ENCODE data around the gene OLFML2A.
"Not testable (repeated sequence)": the region's sequence is repeated elsewhere in the genome, so short reads cannot be mapped to it uniquely, and the experiment has no call there.

Gene OLFML2A

GRCh38 chr9:124776954-124777648, at the start of gene OLFML2A:
OLFML2A (plus strand) TSS chr9:124777133; CDS start chr9:124777271, 138 bp downstream.
- DNase-seq (ENCODE audit: low spot score), result peak; percentile 45

GRCh38 chr9:124730772-124731171, 46.2 kb upstream of the OLFML2A start:
- no peak for DNase-seq (ENCODE audit: low spot score)

GRCh38 chr9:124733964-124734740, 42.8 kb upstream of the OLFML2A start:
- DNase-seq (ENCODE audit: low spot score), result no peak

- not testable (repeated sequence) for DNase-seq (ENCODE audit: low spot score)
Observed at GRCh38 chr9:124734741-124735083, 42.2 kb upstream of the OLFML2A start.

DNA sequence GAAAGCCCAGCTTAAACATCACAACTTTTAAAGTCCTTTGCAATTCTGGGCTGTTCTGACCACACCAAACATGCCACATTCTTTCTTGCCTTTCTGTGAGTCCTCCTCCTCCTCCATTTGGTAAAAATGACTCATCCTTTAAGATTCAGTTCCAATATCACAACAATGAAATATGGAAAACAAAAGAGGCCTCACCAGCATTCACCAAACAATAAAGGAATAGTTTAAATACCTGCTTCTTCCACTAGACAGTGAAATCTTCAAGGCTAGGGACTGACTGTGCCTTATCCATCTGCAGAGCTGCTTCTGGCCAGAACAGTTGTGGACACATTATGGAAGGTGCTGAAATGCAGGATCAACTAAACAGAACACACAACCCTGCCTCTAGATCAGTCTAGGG, 41.8 kb upstream of the OLFML2A start:
- DNase-seq (ENCODE audit: low spot score), result peak; percentile 27

- DNase-seq (ENCODE audit: low spot score), result not testable (repeated sequence)
Observed at GRCh38 chr9:124738075-124738474, 38.9 kb upstream of the OLFML2A start.

GRCh38 chr9:124739360-124739759, 37.6 kb upstream of the OLFML2A start:
- no peak for DNase-seq (ENCODE audit: low spot score)

DNA sequence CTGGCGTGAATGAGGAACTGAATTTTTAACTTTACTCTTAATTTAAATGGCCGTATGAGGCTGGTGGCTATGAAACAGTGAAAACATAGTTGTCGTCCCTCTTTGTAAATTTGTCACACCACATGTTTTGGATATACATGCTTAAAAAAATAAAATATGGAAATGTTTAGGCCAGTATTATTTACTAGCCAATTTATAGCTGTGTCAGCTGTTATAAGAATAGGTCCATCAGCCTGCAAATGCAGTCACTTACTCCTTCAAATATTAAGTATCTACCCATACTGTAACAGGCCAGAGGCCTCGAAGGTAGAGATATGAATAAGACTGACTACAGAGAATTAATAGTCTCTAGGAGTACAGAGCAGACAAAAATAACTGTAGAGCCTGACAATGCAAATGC, 35.8 kb upstream of the OLFML2A start:
- DNase-seq (ENCODE audit: low spot score), result no peak

DNA sequence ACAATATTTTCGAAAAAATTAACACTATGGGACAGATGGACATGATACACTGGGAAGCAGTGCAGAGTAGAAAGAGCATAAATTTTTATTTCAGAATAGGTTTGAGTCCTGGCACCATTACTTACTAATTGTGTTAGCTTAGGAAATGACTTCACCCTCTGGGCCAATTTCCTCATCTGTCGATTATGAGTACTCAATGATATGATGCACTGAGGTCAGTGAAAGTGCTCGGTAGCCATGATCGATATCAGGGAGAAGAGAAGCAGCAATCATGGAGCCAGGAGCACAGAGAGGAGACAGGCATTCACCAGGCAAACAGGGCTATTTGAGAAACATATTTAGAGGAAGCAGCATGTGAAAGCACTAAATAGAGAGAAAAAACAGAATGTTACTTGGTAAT, 35.3 kb upstream of the OLFML2A start:
- no peak for DNase-seq (ENCODE audit: low spot score)

- no peak for DNase-seq (ENCODE audit: low spot score)
Observed at GRCh38 chr9:124742940-124743339, 34.0 kb upstream of the OLFML2A start.

DNA sequence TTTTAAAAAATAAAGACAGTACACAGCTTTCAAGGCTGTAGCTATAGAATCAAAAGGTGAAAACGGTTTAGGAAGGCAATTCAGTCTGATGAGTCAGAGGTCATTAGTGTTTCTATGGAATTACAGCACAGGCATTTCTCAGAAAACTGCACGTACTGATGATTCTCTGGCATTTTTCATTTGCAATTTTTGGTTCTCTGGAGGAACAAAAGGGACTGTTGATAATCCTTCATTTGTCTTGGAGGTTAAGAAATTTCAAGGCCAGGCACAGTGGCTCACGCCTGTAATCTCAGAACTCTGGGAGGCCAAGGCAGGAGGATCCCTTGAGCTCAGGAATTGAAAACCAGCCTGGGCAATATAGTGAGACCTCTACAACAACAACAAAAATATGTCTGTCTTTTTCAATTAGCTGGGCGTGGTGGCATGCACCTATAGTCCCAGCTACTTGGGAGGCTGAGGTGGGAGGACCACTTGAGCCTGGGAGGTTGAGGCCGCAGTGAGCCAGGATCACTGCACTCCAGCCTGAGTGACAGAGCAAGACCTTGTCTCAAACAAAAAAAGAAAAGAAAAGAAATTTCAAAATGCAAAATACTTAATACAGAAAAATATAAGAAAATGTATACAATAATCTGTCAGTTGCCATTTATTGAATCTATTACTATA, 33.1 kb upstream of the OLFML2A start:
- DNase-seq (ENCODE audit: low spot score), result no peak

- no peak for DNase-seq (ENCODE audit: low spot score)
Observed at GRCh38 chr9:124747065-124747464, 29.9 kb upstream of the OLFML2A start.

- DNase-seq (ENCODE audit: low spot score), result no peak
Observed at GRCh38 chr9:124749284-124749683, 27.6 kb upstream of the OLFML2A start.

DNA sequence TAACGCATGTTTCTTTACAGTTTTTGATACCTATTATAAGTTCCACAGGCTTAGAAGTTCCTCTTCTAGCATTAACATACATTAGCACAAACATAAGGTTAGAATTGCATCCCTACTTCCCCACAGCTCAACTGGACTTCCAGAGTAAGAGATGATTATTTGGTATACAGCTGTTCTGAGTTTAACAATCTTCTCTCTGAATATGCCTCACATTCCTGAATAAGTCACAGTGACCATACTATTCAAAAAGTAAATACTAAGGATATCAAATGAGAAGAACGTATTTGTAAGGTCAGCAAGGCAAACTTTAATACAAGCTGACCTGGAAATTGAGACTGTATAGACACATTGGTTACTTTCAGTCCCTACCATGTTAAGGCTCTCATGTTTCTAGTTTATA, 27.2 kb upstream of the OLFML2A start:
- no peak for DNase-seq (ENCODE audit: low spot score)

GRCh38 chr9:124752967-124753366, 24.0 kb upstream of the OLFML2A start:
- DNase-seq (ENCODE audit: low spot score), result peak; percentile 44

DNA sequence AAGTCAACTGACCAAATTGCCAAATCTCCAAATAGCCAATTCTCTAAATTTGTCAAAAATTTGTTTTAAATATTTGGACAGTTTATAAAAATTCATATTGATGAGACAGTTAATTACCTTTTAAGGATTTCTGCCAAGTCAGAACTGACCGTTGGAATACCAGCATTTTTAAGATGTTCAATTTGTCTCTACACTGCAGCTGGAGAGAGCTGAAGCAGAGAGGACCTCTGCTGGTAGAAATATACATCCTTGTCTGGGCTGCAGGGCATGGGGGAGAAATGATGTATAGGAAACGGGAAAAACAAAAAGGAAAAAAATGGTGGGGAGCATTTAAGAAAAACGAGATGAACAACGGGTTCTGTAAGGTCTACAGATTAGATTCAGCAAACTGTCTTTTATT, 22.6 kb upstream of the OLFML2A start:
- DNase-seq (ENCODE audit: low spot score), result no peak

GRCh38 chr9:124755061-124755460, 21.9 kb upstream of the OLFML2A start:
- no peak for DNase-seq (ENCODE audit: low spot score)

GRCh38 chr9:124756011-124756410, 20.9 kb upstream of the OLFML2A start:
- no peak for DNase-seq (ENCODE audit: low spot score)

- no peak for DNase-seq (ENCODE audit: low spot score)
Observed at GRCh38 chr9:124757616-124758015, 19.3 kb upstream of the OLFML2A start.

- no peak for DNase-seq (ENCODE audit: low spot score)
Observed at GRCh38 chr9:124758061-124758460, 18.9 kb upstream of the OLFML2A start.

- no peak for DNase-seq (ENCODE audit: low spot score)
Observed at GRCh38 chr9:124758691-124759090, 18.2 kb upstream of the OLFML2A start.

- no peak for DNase-seq (ENCODE audit: low spot score)
Observed at GRCh38 chr9:124759327-124759726, 17.6 kb upstream of the OLFML2A start.

- no peak for DNase-seq (ENCODE audit: low spot score)
Observed at GRCh38 chr9:124760719-124761118, 16.2 kb upstream of the OLFML2A start.

Measured in AG08396 (cell line).